Adrenal gland (tissue), 12 donors: Measurements from ENCODE around the gene UTP11. TPM values are rescaled to one million over a fixed set of nuclear protein-coding genes. Genes with fewer than 3 reads are reported as not detected.

Experiments
- DNase-seq, 7 donors: peaks; one replicate each; pipeline ENCODE4 v3.0.0-alpha.2; 2019 to 2020
- H3K27ac ChIP-seq, 5 donors: fragments of 200-600 bp; sonication (generic) in 4 of 5; 1 replicate in 3 of 5; 2 replicates in 2 of 5; pipeline versions ENCODE4 v1.5.1 to v1.8.0; 2016 to 2020; ENCODE audit warnings: mild to moderate bottlenecking in 1 of 5
- H3K27me3 ChIP-seq: fragments of 200-600 bp; 2 replicates; pipeline ENCODE4 v1.8.0; 2021
- H3K36me3 ChIP-seq, 2 donors: fragments of 200-600 bp; replicated peaks in 1 of 2; 1 replicate in 1 of 2; 2 replicates in 1 of 2; pipeline versions ENCODE4 v1.5.1 to v1.8.0; 2018 to 2022
- H3K4me1 ChIP-seq, 2 donors: fragments of 200-600 bp; replicated peaks in 1 of 2; 1 replicate in 1 of 2; 2 replicates in 1 of 2; pipeline versions ENCODE4 v1.5.1 to v1.8.0; 2018 to 2021
- H3K4me3 ChIP-seq, 4 donors: fragments of 200-600 bp; sonication (generic) in 3 of 4; one replicate each; pipeline ENCODE4 v1.5.1; 2016 to 2018
- H3K9me3 ChIP-seq, 3 donors: fragments of 200-600 bp; sonication (generic) in 1 of 3; replicated peaks in 1 of 3; 1 replicate in 2 of 3; 2 replicates in 1 of 3; pipeline versions ENCODE4 v1.5.1 to v1.8.0; 2016 to 2021
- POLR2A ChIP-seq, 2 donors: fragments of 450-650 bp; IDR thresholded peaks; one replicate each; pipeline ENCODE4 v1.6.1; 2017; ENCODE audit warnings: antibody characterized with exemption in 2 of 2, mild to moderate bottlenecking in 2 of 2, moderate library complexity in 1 of 2
- WGBS, 4 donors: extraction: QIAGEN DNeasy Blood & Tissue Kit in 2 of 4; methylation state at CpG; one replicate each; pipeline versions ENCODE4 v1.1.5 to v1.1.7; 2013 to 2017; 5-methylcytosine and 5-hydroxymethylcytosine counted together
- intact Hi-C, 2 donors: fragments of 100-400 bp; cut with DNase I; formaldehyde crosslinking; loops; one replicate each; pipeline versions ENCODE4 v1.14.1 to v1.15.0; 2022 to 2023
- polyA plus RNA-seq, 3 donors: library from polyadenylated mRNA; stranded (reverse); fragments of 200-250 nt in 2 of 3; fragments of 350-450 nt in 1 of 3; fragmentation: Illumina TruSeq in 1 of 3; extraction: RNeasy Lipid Tissue Mini Kit (QIAGEN cat#74804) in 1 of 3; gene quantifications; one replicate each; pipeline ENCODE4 v1.2.3, GENCODE V29; 2013 to 2014
- small RNA-seq, 2 donors: library from RNA; depleted of rRNA; stranded (forward); fragments of <200 nt; gene quantifications; one replicate each; pipeline ENCODE3, GENCODE V24; 2016
- total RNA-seq, 9 donors: library from RNA; depleted of rRNA in 4 of 9; stranded (reverse); fragments of >200 nt in 4 of 9; fragments of 120-200 nt in 1 of 9; fragmentation: NEBNext Ultra II Directional in 1 of 9; extraction: Animal tissue kit (Norgen Biotek cat#: 25700) in 1 of 9; gene quantifications; one replicate each; pipeline versions ENCODE4 v1.1.0 to v1.2.4, GENCODE V29; 2013 to 2023
- TF ChIP-seq, protein P1 (sequence below), 6 experiments: fragments of 450-650 bp in 4 of 6; fragments of 200-600 bp in 2 of 6; sonication (generic) in 1 of 6; IDR thresholded peaks; 1 replicate in 5 of 6; 2 replicates in 1 of 6; pipeline versions ENCODE4 v1.5.1 to v1.8.0; 2016 to 2021; ENCODE audit warnings: antibody characterized with exemption in 6 of 6, mild to moderate bottlenecking in 2 of 6, moderate library complexity in 1 of 6
- donor health status: healthy with polysubstance abuse.
- donor health status: Bipolar disorder and iron deficiency.
- donor health status: DM: yes; HTN: yes; CAD: no.
- donor health status: DM: no; HTN: no; CAD: no.
- donor health status: DM: no; HTN: no; CAD: no.
- donor health status: DM: yes; HTN: yes; CAD: no.

Gene UTP11
- total and polyA plus RNA-seq, 12 donors, result 16.0 to 133 (median 37.4) TPM

DNA sequence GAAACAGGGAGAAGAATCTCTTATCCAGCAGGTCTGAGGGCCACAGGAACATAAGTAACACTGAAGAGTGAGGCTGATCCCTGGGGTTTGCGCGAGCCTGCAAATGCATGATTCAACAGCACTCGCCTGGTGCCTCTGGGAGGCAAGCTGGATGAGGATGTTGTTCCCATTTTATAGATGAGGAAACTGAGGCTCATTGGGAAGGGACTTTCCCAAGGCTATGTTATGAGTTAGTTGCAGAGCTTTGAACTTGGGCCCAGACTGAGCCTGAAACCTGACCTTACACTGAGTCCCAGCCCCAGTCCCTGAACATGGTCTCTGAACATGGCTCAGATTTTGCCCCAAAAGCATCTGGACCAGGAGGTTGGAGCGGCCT is 61.8 kb downstream of the UTP11 start:
- WGBS, 4 donors, result 55 to 94% (median 90%) methylated on average over 1 to 4 of the region's 4 CpGs
- Histone ChIP-seq H3K4me3 (no peak overlapping the region), H3K36me3 (no peaks in the 10 kb centered on the region), H3K27ac (no peak overlapping the region), H3K4me1 (no peaks in the 10 kb centered on the region), H3K27me3 (no peaks in the 10 kb centered on the region), H3K9me3 (no peaks in the 10 kb centered on the region)
- TF ChIP-seq, protein P1, sequence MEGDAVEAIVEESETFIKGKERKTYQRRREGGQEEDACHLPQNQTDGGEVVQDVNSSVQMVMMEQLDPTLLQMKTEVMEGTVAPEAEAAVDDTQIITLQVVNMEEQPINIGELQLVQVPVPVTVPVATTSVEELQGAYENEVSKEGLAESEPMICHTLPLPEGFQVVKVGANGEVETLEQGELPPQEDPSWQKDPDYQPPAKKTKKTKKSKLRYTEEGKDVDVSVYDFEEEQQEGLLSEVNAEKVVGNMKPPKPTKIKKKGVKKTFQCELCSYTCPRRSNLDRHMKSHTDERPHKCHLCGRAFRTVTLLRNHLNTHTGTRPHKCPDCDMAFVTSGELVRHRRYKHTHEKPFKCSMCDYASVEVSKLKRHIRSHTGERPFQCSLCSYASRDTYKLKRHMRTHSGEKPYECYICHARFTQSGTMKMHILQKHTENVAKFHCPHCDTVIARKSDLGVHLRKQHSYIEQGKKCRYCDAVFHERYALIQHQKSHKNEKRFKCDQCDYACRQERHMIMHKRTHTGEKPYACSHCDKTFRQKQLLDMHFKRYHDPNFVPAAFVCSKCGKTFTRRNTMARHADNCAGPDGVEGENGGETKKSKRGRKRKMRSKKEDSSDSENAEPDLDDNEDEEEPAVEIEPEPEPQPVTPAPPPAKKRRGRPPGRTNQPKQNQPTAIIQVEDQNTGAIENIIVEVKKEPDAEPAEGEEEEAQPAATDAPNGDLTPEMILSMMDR (IDR thresholded peaks at IDR 0.05), result no peak
- TF ChIP-seq POLR2A (IDR thresholded peaks at IDR 0.05), result no peak
- no peak for DNase-seq
- intact Hi-C loops, result no loop called here

Small RNA genes lying within 50 kb of the gene (small RNA-seq; reads per million reads assigned to genes)
- 0 reads per million in 2 donors for gene RNU6-510P

Other genes with a start within 250 kb of the UTP11 start
- gene EPHA10, start 247.6 kb upstream of the UTP11 start, total RNA-seq, result under 1 TPM; 0.06 to 0.90 (median 0.55) TPM
- 1 to 10 TPM in 1 of 3 donors, under 1 TPM in 2; 0.22 to 3.9 (median 0.40) TPM for gene EPHA10, start 247.6 kb upstream of the UTP11 start, polyA plus RNA-seq
- 10 to 100 TPM in 2 of 9 donors, 1 to 10 TPM in 7; 4.9 to 12.0 (median 8.3) TPM for gene MANEAL, start 218.9 kb upstream of the UTP11 start, total RNA-seq
- 10 to 100 TPM in 1 of 3 donors, 1 to 10 TPM in 2; 4.0 to 13.1 (median 4.4) TPM for gene MANEAL, start 218.9 kb upstream of the UTP11 start, polyA plus RNA-seq
- 100 to 1,000 TPM in 3 of 9 donors, 10 to 100 TPM in 6; 54.8 to 173 (median 86.3) TPM for gene C1orf122, start 204.9 kb upstream of the UTP11 start, total RNA-seq
- gene C1orf122, start 204.9 kb upstream of the UTP11 start, polyA plus RNA-seq, result 10 to 100 TPM; 21.0 to 87.0 (median 57.7) TPM
- 10 to 100 TPM in 7 of 9 donors, 1 to 10 TPM in 2; 8.3 to 31.1 (median 11.8) TPM for gene YRDC, start 204.5 kb upstream of the UTP11 start, total RNA-seq
- gene YRDC, start 204.5 kb upstream of the UTP11 start, polyA plus RNA-seq, result 10 to 100 TPM in 1 of 3 donors, 1 to 10 TPM in 2; 5.4 to 14.0 (median 7.2) TPM
- gene MTF1, start 153.1 kb upstream of the UTP11 start, total RNA-seq, result 10 to 100 TPM in 4 of 9 donors, 1 to 10 TPM in 5; 2.3 to 28.0 (median 5.9) TPM
- 1 to 10 TPM; 1.4 to 9.8 (median 2.3) TPM for gene MTF1, start 153.1 kb upstream of the UTP11 start, polyA plus RNA-seq
- gene INPP5B, start 65.7 kb upstream of the UTP11 start, total RNA-seq, result 10 to 100 TPM; 11.6 to 32.3 (median 22.4) TPM
- 10 to 100 TPM; 10.4 to 15.7 (median 11.3) TPM for gene INPP5B, start 65.7 kb upstream of the UTP11 start, polyA plus RNA-seq
- gene SF3A3, start 22.7 kb upstream of the UTP11 start, total RNA-seq, result 10 to 100 TPM; 30.1 to 95.9 (median 41.9) TPM
- gene SF3A3, start 22.7 kb upstream of the UTP11 start, polyA plus RNA-seq, result 10 to 100 TPM; 24.3 to 78.5 (median 28.2) TPM
- gene FHL3, start 7.2 kb upstream of the UTP11 start, total RNA-seq, result 10 to 100 TPM in 8 of 9 donors, 1 to 10 TPM in 1; 5.8 to 47.6 (median 21.9) TPM
- 10 to 100 TPM in 2 of 3 donors, 1 to 10 TPM in 1; 8.6 to 39.5 (median 31.5) TPM for gene FHL3, start 7.2 kb upstream of the UTP11 start, polyA plus RNA-seq
- gene POU3F1, start 34.1 kb downstream of the UTP11 start, total RNA-seq, result 1 to 10 TPM in 8 of 9 donors, under 1 TPM in 1; 0.17 to 6.9 (median 2.7) TPM
- gene POU3F1, start 34.1 kb downstream of the UTP11 start, polyA plus RNA-seq, result under 1 TPM; 0.05 to 0.40 (median 0.16) TPM